ENCODE data around the gene SLC25A29.
A peak's percentile ranks its signal among the peaks of the same experiment; 100 is the strongest.
"Not testable (repeated sequence)": the region's sequence is repeated elsewhere in the genome, so short reads cannot be mapped to it uniquely, and the experiment has no call there.

The SLC25A29 gene

GRCh38 chr14:100306101-100306997 lies at the start of gene SLC25A29:
SLC25A29 (minus strand) TSS chr14:100306444; CDS start chr14:100306232, 212 bp downstream.
- DNase-seq (ENCODE audit: insufficient read length, low spot score) (peak; percentile 97), FAIRE-seq (no peak)
- TF ChIP-seq POLR2A (IDR thresholded peaks at IDR 0.05; ENCODE audit: low read depth, low read length) = peak; percentile 24

- DNase-seq (ENCODE audit: insufficient read length, low spot score) = no peak
- FAIRE-seq = no peak
- TF ChIP-seq POLR2A (IDR thresholded peaks at IDR 0.05; ENCODE audit: low read depth, low read length) = no peak
Measured at GRCh38 chr14:100350986-100351385, 44.7 kb upstream of the SLC25A29 start.

GRCh38 chr14:100350276-100350926 lies 44.2 kb upstream of the SLC25A29 start:
- no peak for DNase-seq (ENCODE audit: insufficient read length, low spot score)
- no peak for TF ChIP-seq POLR2A (IDR thresholded peaks at IDR 0.05; ENCODE audit: low read depth, low read length)

GRCh38 chr14:100348784-100349685 lies 42.8 kb upstream of the SLC25A29 start:
- FAIRE-seq (no peak), DNase-seq (ENCODE audit: insufficient read length, low spot score) (no peak)
- TF ChIP-seq POLR2A (IDR thresholded peaks at IDR 0.05; ENCODE audit: low read depth, low read length) = no peak

More at GRCh38 chr14:100350276-100350926, 44.2 kb upstream of the SLC25A29 start:
- FAIRE-seq = no peak

- FAIRE-seq (no peak), DNase-seq (ENCODE audit: insufficient read length, low spot score) (no peak)
- TF ChIP-seq POLR2A (IDR thresholded peaks at IDR 0.05; ENCODE audit: low read depth, low read length) = no peak
Measured at GRCh38 chr14:100348253-100348729, 42.0 kb upstream of the SLC25A29 start.

GRCh38 chr14:100346306-100347091 lies 40.3 kb upstream of the SLC25A29 start:
- no peak for FAIRE-seq

GRCh38 chr14:100345711-100346110 lies 39.5 kb upstream of the SLC25A29 start:
- no peak for TF ChIP-seq POLR2A (IDR thresholded peaks at IDR 0.05; ENCODE audit: low read depth, low read length)
- DNase-seq (ENCODE audit: insufficient read length, low spot score) (no peak), FAIRE-seq (no peak)

More at GRCh38 chr14:100346306-100347091, 40.3 kb upstream of the SLC25A29 start:
- no peak for TF ChIP-seq POLR2A (IDR thresholded peaks at IDR 0.05; ENCODE audit: low read depth, low read length)
- DNase-seq (ENCODE audit: insufficient read length, low spot score) = no peak

- not testable (repeated sequence) for FAIRE-seq; DNase-seq (ENCODE audit: insufficient read length, low spot score)
Measured at GRCh38 chr14:100344657-100345056, 38.4 kb upstream of the SLC25A29 start.

GRCh38 chr14:100342826-100343225 lies 36.6 kb upstream of the SLC25A29 start:
- FAIRE-seq; DNase-seq (ENCODE audit: insufficient read length, low spot score): not testable (repeated sequence)

- no peak for FAIRE-seq
Measured at GRCh38 chr14:100342195-100342594, 36.0 kb upstream of the SLC25A29 start.

GRCh38 chr14:100341301-100342031 lies 35.2 kb upstream of the SLC25A29 start:
- FAIRE-seq = peak; percentile 86
- DNase-seq (ENCODE audit: insufficient read length, low spot score) = peak; percentile 75
- TF ChIP-seq POLR2A (IDR thresholded peaks at IDR 0.05; ENCODE audit: low read depth, low read length) = no peak

More at GRCh38 chr14:100342195-100342594, 36.0 kb upstream of the SLC25A29 start:
- no peak for DNase-seq (ENCODE audit: insufficient read length, low spot score)
- no peak for TF ChIP-seq POLR2A (IDR thresholded peaks at IDR 0.05; ENCODE audit: low read depth, low read length)

- TF ChIP-seq POLR2A (IDR thresholded peaks at IDR 0.05; ENCODE audit: low read depth, low read length) = no peak
- FAIRE-seq = no peak
- DNase-seq (ENCODE audit: insufficient read length, low spot score) = no peak
Measured at GRCh38 chr14:100340423-100340813, 34.2 kb upstream of the SLC25A29 start.

Measured in H54 (cell line).